DOHH2 (cell line): ENCODE data around the gene POC1B.

Experiments
- H3F3A ChIP-seq: fragments of 200-600 bp; sonication (generic), shearing (Covaris generic); 2 replicates; pipeline ENCODE4 v1.6.0; 2016; ENCODE audit warnings: antibody characterized with exemption, mild to moderate bottlenecking; ENCODE audit not compliant: control insufficient read depth, insufficient read depth
- H3K27ac ChIP-seq: fragments of 200-600 bp; sonication (generic); 2 replicates; pipeline ENCODE4 v1.5.1; 2014; ENCODE audit warnings: low read depth, mild to moderate bottlenecking, low read length, moderate library complexity
- H3K27me3 ChIP-seq: fragments of 200-600 bp; sonication (generic); 2 replicates; pipeline ENCODE4 v1.6.1; 2014; ENCODE audit warnings: mild to moderate bottlenecking, low read length, mixed read lengths; ENCODE audit not compliant: control insufficient read depth
- H3K36me3 ChIP-seq: fragments of 200-600 bp; sonication (generic); 2 replicates; pipeline ENCODE4 v1.6.1; 2014; ENCODE audit warnings: mild to moderate bottlenecking, low read length, moderate library complexity, mixed read lengths; ENCODE audit not compliant: control insufficient read depth
- H3K4me1 ChIP-seq: fragments of 200-600 bp; sonication (generic); 2 replicates; pipeline ENCODE4 v1.6.1; 2014; ENCODE audit warnings: mild to moderate bottlenecking, low read length, mixed read lengths; ENCODE audit not compliant: control insufficient read depth
- H3K4me2 ChIP-seq: fragments of 200-600 bp; sonication (generic); 2 replicates; pipeline ENCODE4 v1.6.0; 2014; ENCODE audit warnings: mild to moderate bottlenecking, low read length, moderate library complexity
- H3K4me3 ChIP-seq: fragments of 200-600 bp; sonication (generic); 2 replicates; pipeline ENCODE4 v1.5.1; 2014; ENCODE audit warnings: mild to moderate bottlenecking, low read length, mixed read lengths
- H3K79me2 ChIP-seq: fragments of 200-600 bp; sonication (generic); 2 replicates; pipeline ENCODE4 v1.6.1; 2014; ENCODE audit warnings: mild to moderate bottlenecking, low read length, mixed read lengths; ENCODE audit not compliant: control insufficient read depth
- H3K9me2 ChIP-seq: fragments of 200-600 bp; sonication (generic); replicated peaks from 2 replicates; pipeline ENCODE4 v1.6.1; 2014; ENCODE audit warnings: mild to moderate bottlenecking, low read length, mixed read lengths; ENCODE audit not compliant: control insufficient read depth
- H3K9me3 ChIP-seq: fragments of 200-600 bp; sonication (generic); 2 replicates; pipeline ENCODE4 v1.6.1; 2014; ENCODE audit warnings: antibody characterized with exemption, low read length, mixed read lengths; ENCODE audit not compliant: control insufficient read depth, insufficient read depth
- H4K20me1 ChIP-seq: fragments of 200-600 bp; sonication (generic); 2 replicates; pipeline ENCODE4 v1.6.0; 2014; ENCODE audit warnings: low read depth, mild to moderate bottlenecking, antibody characterized with exemption, low read length, moderate library complexity; ENCODE audit not compliant: control insufficient read depth, insufficient read depth
- CTCF ChIP-seq: fragments of 200-600 bp; sonication (generic); IDR thresholded peaks from one replicate; pipeline ENCODE4 v1.5.1; 2014; ENCODE audit warnings: antibody characterized with exemption, mild to moderate bottlenecking, low read depth, low read length; ENCODE audit not compliant: poor library complexity, severe bottlenecking
- EZH2phosphoT487 ChIP-seq: fragments of 200-600 bp; sonication (generic); IDR thresholded peaks from 2 replicates; pipeline ENCODE4 v1.6.1; 2017; ENCODE audit warnings: borderline replicate concordance, mild to moderate bottlenecking, antibody characterized with exemption, low read length, moderate library complexity, mixed read lengths

The POC1B gene

DNA sequence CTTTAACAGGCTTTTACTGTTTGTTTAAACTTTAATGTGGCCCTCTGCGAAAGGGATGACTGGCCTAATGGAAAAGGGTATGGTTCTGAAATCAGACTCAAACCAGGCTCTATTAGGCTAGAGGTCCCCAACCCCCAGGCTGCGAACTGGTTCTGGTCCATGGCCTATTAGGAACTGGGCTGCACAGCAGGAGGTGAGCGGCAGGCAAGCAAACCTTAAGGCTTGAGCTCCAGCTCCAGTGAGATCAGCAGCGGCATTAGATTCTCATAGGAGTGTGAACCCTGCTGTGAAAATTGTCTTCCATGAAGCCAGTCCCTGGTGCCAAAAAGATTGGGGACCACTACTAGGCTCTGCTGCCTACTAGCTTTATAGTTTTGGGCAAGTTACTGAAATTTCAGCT lies 12.3 kb downstream of the POC1B start:
- Histone ChIP-seq H3K9me3 (no peaks in the 10 kb centered on the region), H3K4me1 (peaks cover 6% of the 10 kb centered on the region; the same call in 1 of the 2 replicates), H3K4me3 (no peak overlapping the region), H3K79me2 (peaks cover 19% of the 10 kb centered on the region), H3K27ac (no peak overlapping the region), H3K9me2 (no peaks in the 10 kb centered on the region), H4K20me1 (no peaks in the 10 kb centered on the region; the same call in 1 of the 2 replicates), H3K27me3 (no peaks in the 10 kb centered on the region), H3F3A (no peaks in the 10 kb centered on the region), H3K36me3 (no peaks in the 10 kb centered on the region), H3K4me2 (no peak overlapping the region)
- no peak for TF ChIP-seq EZH2phosphoT487
- TF ChIP-seq CTCF, result no peak

GRCh38 chr12:89507015-89507824 lies 18.6 kb downstream of the POC1B start:
- no peaks in the 10 kb centered on the region for H3K79me2 ChIP-seq
- no peaks in the 10 kb centered on the region; the same call in 1 of the 2 replicates for H4K20me1 ChIP-seq
- H3K27ac ChIP-seq, result no peak overlapping the region
- H3K36me3 ChIP-seq, result no peaks in the 10 kb centered on the region
- no peaks in the 10 kb centered on the region for H3K9me3 ChIP-seq
- no peak overlapping the region for H3K4me3 ChIP-seq
- no peak overlapping the region for H3K4me2 ChIP-seq
- H3F3A ChIP-seq, result no peaks in the 10 kb centered on the region
- no peaks in the 10 kb centered on the region for H3K4me1 ChIP-seq
- no peak for TF ChIP-seq EZH2phosphoT487
- TF ChIP-seq CTCF, result no peak
- no peaks in the 10 kb centered on the region for H3K9me2 ChIP-seq
- H3K27me3 ChIP-seq, result no peaks in the 10 kb centered on the region

- Histone ChIP-seq H3K27ac (no peak overlapping the region), H3F3A (no peaks in the 10 kb centered on the region), H3K36me3 (no peaks in the 10 kb centered on the region), H3K27me3 (no peaks in the 10 kb centered on the region), H3K9me2 (no peaks in the 10 kb centered on the region), H3K4me1 (no peaks in the 10 kb centered on the region), H3K4me2 (no peak overlapping the region), H3K4me3 (no peak overlapping the region), H4K20me1 (no peaks in the 10 kb centered on the region; the same call in 1 of the 2 replicates), H3K9me3 (no peaks in the 10 kb centered on the region), H3K79me2 (no peaks in the 10 kb centered on the region)
- TF ChIP-seq EZH2phosphoT487 (no peak), CTCF (no peak)
These were observed 19.8 kb downstream of the POC1B start for GRCh38 chr12:89506050-89506449.
